ENCODE measurements around the gene ELMOD3. TPM values are rescaled to one million over a fixed set of nuclear protein-coding genes. Genes with fewer than 3 reads are reported as not detected.

The ELMOD3 gene
- total RNA-seq (2021) (16.4 and 18.1 TPM in 2 replicates), Bru-seq, nascent RNA (percentile 62 among the genes with signal in this experiment), BruChase-seq, experiment 1, labeled RNA remaining after a 2-hour chase (percentile 73 among the genes with signal in this experiment), BruChase-seq, experiment 2, labeled RNA remaining after a 6-hour chase (percentile 58 among the genes with signal in this experiment)
- long read RNA-seq, transcript ELMOD3-203 (14 exons, 2,413 nt): major isoform, 6 of 31 reads
- long read RNA-seq, partial matches to known transcripts: 8 of 31 reads
- long read RNA-seq, other reads (novel, unspliced or antisense): 17 of 31 reads

DNA sequence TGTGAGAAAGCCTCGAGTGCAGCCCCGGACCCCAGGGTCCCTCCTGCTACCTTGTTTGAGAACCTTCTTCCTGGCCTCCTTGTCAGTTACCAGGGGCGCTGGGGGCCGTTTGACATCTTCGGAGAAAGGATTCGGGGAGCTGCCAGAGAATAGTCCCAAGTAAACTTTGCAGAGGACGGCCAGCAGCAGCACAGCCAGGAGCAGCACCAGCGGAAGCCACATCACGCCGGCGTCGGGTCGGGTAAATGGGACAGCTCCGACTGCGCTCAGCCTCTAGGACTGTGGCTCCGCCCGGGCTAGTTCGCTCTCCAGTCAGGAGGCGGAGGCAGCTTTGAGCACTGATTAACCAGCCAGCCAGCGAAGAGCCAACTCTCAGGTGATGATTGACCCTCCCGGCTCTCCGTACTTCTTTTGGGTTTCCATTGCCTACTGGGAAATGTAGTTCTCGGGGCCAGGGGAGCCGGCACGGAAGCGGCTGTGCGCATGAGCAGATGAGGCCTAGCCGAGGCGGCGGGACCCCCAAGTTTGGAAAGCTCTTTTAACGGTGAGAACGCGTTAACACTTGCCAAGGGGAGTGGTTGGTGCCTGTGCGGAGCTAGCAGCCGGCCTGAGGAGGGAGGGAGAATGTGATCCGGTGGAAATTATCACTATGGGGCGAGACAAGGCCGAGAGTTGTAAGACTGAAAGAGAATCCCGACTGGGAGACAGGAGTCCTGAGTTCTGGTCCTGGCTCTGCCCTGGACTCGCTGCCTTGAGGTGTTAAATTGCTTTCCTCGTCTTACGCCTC, at the start of gene ELMOD3, which contains the start of gene RETSAT:
TSS of gene ELMOD3 (plus strand) at position 484 of the 787 bp plus-strand sequence. CDS start 2,430 bp downstream, outside the sequence.
TSS of gene RETSAT (minus strand) at position 243 of the 787 bp plus-strand sequence. CDS start at position 222, 21 bp downstream.
- peak within 1 kb of the TSS; percentile 87 for H3K4me3 ChIP-seq
- H4K20me1 ChIP-seq (ENCODE audit: insufficient read depth): 0 out of 2 replicates have a peak, but pooled peaks cover 6% of the 10 kb centered on the region
- peaks cover 8% of the 10 kb centered on the region; the same call in 1 of the 2 replicates for H3K36me3 ChIP-seq (ENCODE audit: low read depth)
- no TSS peak for BruUV-seq (replicated peaks)
- H3F3A ChIP-seq (ENCODE audit: insufficient read depth, low read depth): no peaks in the 10 kb centered on the region
- H3K9me3 ChIP-seq (ENCODE audit: insufficient read depth, low read depth): no peaks in the 10 kb centered on the region; the same call in 1 of the 2 replicates
- DNase-seq: peak; percentile 96
- H3K27ac ChIP-seq: peak within 1 kb of the TSS; percentile 62
- intact Hi-C loops (cut with micrococcal nuclease; ENCODE audit: unreplicated experiment): loop anchor here (2.0 to 5.0 kb wide), 3 partner anchors 26 to 447 kb away; partner anchors contain the start of genes CAPG and TMSB10
- peak within 1 kb of the TSS; percentile 93 for H3K4me2 ChIP-seq
- POLR2A ChIA-PET (ENCODE audit: unreplicated experiment): interaction anchor here (0.5 to 1.0 kb wide), 8 partner anchors 8 to 452 kb away, joined by 3 to 21 read pairs (median 3); partner anchors contain the start of gene C2orf68
- TF ChIP-seq CTCF (conservative IDR thresholded peaks at IDR 0.05): no peak
- no peak for TF ChIP-seq EZH2 (IDR thresholded peaks at IDR 0.05; ENCODE audit: low read depth)
- peaks cover 44% of the 10 kb centered on the region for H3K79me2 ChIP-seq (ENCODE audit: low read depth)
- H3K9me2 ChIP-seq (ENCODE audit: insufficient read depth): no peaks in the 10 kb centered on the region
- no peaks in the 10 kb centered on the region for H3K27me3 ChIP-seq (ENCODE audit: insufficient read depth, low read depth)
- CTCF ChIA-PET: interaction anchor here (0.6 to 1.2 kb wide), 4 partner anchors 26 to 197 kb away, joined by 3 to 6 read pairs (median 3); partner anchors contain the start of gene TGOLN2
- H3K4me1 ChIP-seq (replicated peaks; ENCODE audit: insufficient read depth): peaks cover 16% of the 10 kb centered on the region
- peak within 1 kb of the TSS; percentile 90 for H2AFZ ChIP-seq

DNA sequence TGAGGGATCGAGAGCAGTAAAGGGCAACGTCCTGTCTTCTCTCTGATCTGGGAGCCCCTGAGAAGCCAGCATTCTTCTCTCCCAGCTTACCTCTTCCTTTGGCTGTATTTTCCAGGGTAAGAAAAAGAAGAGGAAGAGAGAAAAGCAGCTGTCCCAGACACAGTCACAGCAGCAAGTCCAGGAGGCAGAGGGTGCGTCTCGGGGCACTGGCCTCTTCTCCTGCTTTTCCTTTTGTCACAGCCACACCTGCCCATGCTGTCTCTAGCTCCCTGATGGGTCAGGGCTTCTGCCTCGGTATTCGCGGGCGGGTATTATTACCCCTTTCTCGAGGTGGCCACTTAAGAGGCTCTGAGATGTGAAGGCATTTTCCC, 47.1 kb upstream of the ELMOD3 start:
- Histone ChIP-seq H3K4me1 (replicated peaks; ENCODE audit: insufficient read depth) (no peaks in the 10 kb centered on the region), H3K4me3 (no peak overlapping the region), H2AFZ (no peak overlapping the region), H3K27me3 (ENCODE audit: insufficient read depth, low read depth) (no peaks in the 10 kb centered on the region), H3K4me2 (no peak overlapping the region), H3K36me3 (ENCODE audit: low read depth) (no peaks in the 10 kb centered on the region), H3K9me3 (ENCODE audit: insufficient read depth, low read depth) (no peaks in the 10 kb centered on the region), H4K20me1 (ENCODE audit: insufficient read depth) (no peaks in the 10 kb centered on the region; the same call in none of the 2 replicates), H3F3A (ENCODE audit: insufficient read depth, low read depth) (peaks cover 12% of the 10 kb centered on the region; the same call in 1 of the 2 replicates), H3K27ac (no peak overlapping the region), H3K9me2 (ENCODE audit: insufficient read depth) (no peaks in the 10 kb centered on the region), H3K79me2 (ENCODE audit: low read depth) (no peaks in the 10 kb centered on the region)
- BruUV-seq (replicated peaks): no TSS peak
- no peak for DNase-seq
- ChIA-PET POLR2A (ENCODE audit: unreplicated experiment) (interaction anchor here (0.6 kb wide), 1 partner anchor 21 kb away, joined by 3 read pairs; no protein-coding TSS in a partner anchor), CTCF (no interaction called here)
- intact Hi-C loops (cut with micrococcal nuclease; ENCODE audit: unreplicated experiment): no loop called here
- TF ChIP-seq EZH2 (IDR thresholded peaks at IDR 0.05; ENCODE audit: low read depth) (no peak), CTCF (conservative IDR thresholded peaks at IDR 0.05) (no peak)

DNA sequence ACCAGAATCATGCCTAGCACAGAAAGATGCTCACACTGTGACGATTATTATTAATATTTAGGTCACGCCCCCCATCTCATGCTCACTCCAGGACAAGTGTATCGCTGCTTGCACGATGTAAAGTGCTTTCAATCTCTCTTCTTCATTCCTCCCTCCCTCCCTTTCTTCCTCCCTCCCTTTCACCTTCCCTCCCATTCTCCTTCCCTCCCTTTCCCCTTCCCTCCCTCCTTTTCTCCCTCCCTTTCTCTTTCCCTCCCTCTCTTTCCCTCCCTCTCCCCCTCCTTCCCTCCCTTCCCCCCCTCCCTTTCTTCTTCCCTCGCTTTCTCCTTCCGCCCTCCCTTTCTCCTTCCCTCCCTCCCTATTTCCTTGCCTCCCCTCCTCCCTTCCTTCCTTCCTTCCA, 46.4 kb upstream of the ELMOD3 start:
- BruUV-seq (replicated peaks): no TSS peak
- H3K27ac ChIP-seq: no peak overlapping the region
- no peak overlapping the region for H3K4me3 ChIP-seq
- H3K36me3 ChIP-seq (ENCODE audit: low read depth): no peaks in the 10 kb centered on the region
- no peaks in the 10 kb centered on the region; the same call in none of the 2 replicates for H4K20me1 ChIP-seq (ENCODE audit: insufficient read depth)
- H3K79me2 ChIP-seq (ENCODE audit: low read depth): no peaks in the 10 kb centered on the region
- intact Hi-C loops (cut with micrococcal nuclease; ENCODE audit: unreplicated experiment): no loop called here
- peaks cover 12% of the 10 kb centered on the region; the same call in 1 of the 2 replicates for H3F3A ChIP-seq (ENCODE audit: insufficient read depth, low read depth)
- no peaks in the 10 kb centered on the region for H3K9me2 ChIP-seq (ENCODE audit: insufficient read depth)
- POLR2A ChIA-PET (ENCODE audit: unreplicated experiment): no interaction called here
- CTCF ChIA-PET: no interaction called here
- no peaks in the 10 kb centered on the region for H3K4me1 ChIP-seq (replicated peaks; ENCODE audit: insufficient read depth)
- H2AFZ ChIP-seq: no peak overlapping the region
- no peak overlapping the region for H3K4me2 ChIP-seq
- no peak for DNase-seq
- H3K9me3 ChIP-seq (ENCODE audit: insufficient read depth, low read depth): no peaks in the 10 kb centered on the region
- H3K27me3 ChIP-seq (ENCODE audit: insufficient read depth, low read depth): no peaks in the 10 kb centered on the region
- TF ChIP-seq EZH2 (IDR thresholded peaks at IDR 0.05; ENCODE audit: low read depth) (no peak), CTCF (conservative IDR thresholded peaks at IDR 0.05) (no peak)
